Tibial artery (tissue), 4 donors: ENCODE data around the gene ADAT3.

Experiments
- DNase-seq, 2 donors: peaks; one replicate each; pipeline ENCODE4 v3.0.0-alpha.2; 2019
- H3K27ac ChIP-seq, 2 donors: fragments of 200-600 bp; sonication (generic) in 1 of 2; 1 replicate in 1 of 2; 2 replicates in 1 of 2; pipeline ENCODE4 v1.5.1; 2018 to 2019; ENCODE audit warnings: mild to moderate bottlenecking in 1 of 2
- H3K27me3 ChIP-seq, 2 donors: fragments of 200-600 bp; sonication (generic) in 1 of 2; one replicate each; pipeline versions ENCODE4 v1.5.1 to v1.6.0; 2016 to 2019
- H3K36me3 ChIP-seq, 3 donors: fragments of 200-600 bp; sonication (generic) in 2 of 3; one replicate each; pipeline ENCODE4 v1.5.1; 2016 to 2019; ENCODE audit warnings: mild to moderate bottlenecking in 2 of 3
- H3K4me1 ChIP-seq, 4 donors: fragments of 200-600 bp; sonication (generic) in 2 of 4; 1 replicate in 3 of 4; 2 replicates in 1 of 4; pipeline ENCODE4 v1.5.1; 2016 to 2019
- H3K4me3 ChIP-seq, 2 donors: fragments of 200-600 bp; sonication (generic) in 1 of 2; 1 replicate in 1 of 2; 2 replicates in 1 of 2; pipeline ENCODE4 v1.5.1; 2018 to 2019; ENCODE audit warnings: mild to moderate bottlenecking in 2 of 2
- H3K9me3 ChIP-seq, 3 donors: fragments of 200-600 bp; sonication (generic) in 1 of 3; one replicate each; pipeline ENCODE4 v1.5.1; 2016 to 2019
- intact Hi-C: fragments of 100-400 bp; cut with DNase I; formaldehyde crosslinking; loops from one replicate; pipeline ENCODE4 v1.15.0; 2023; ENCODE audit warnings: low total_unique reads
- TF ChIP-seq, protein P1 (sequence below), 2 experiments: fragments of 200-600 bp in 1 of 2; fragments of 450-650 bp in 1 of 2; IDR thresholded peaks; one replicate each; pipeline ENCODE4 v1.5.1; 2017 to 2019; ENCODE audit warnings: antibody characterized with exemption in 2 of 2, mild to moderate bottlenecking in 1 of 2, moderate library complexity in 1 of 2

ADAT3 gene

DNA sequence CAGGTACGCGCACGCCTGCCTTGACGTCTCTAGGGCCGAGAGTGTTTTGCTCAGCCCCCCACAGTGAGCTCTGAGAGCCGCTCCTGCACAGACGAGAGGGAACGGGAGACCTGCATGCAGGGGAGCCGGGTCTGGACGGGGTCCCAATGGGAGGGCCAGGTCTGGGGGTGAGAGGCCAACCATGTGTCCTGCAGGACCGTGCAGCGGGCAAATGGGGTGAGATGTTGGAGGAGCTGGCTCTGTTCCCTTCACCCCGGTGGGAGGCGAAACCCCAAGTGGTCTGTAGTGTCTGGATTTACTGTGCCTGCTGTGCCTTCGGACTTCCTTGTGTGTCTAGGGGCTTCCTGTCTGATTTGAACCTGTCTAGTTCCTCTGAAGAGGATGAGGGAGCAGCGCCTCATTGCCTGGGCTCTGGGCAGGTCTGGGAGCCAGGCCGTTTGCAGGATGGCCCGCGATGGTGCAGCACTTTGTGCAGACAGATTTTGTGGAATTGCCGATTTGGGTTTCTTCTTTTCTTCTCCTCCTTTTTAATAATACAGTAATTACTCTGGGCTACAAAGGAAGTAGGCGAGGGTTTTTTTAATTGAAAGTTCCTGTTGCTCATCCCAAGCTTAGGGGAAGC, 37.8 kb downstream of the ADAT3 start:
- no peaks in the 10 kb centered on the region for H3K27me3 ChIP-seq
- no peak for DNase-seq
- H3K27ac ChIP-seq: peak overlapping the region; percentile 97 to 99
- H3K36me3 ChIP-seq: no peaks in the 10 kb centered on the region
- no peaks in the 10 kb centered on the region for H3K9me3 ChIP-seq
- intact Hi-C loops: no loop called here
- TF ChIP-seq, protein P1, sequence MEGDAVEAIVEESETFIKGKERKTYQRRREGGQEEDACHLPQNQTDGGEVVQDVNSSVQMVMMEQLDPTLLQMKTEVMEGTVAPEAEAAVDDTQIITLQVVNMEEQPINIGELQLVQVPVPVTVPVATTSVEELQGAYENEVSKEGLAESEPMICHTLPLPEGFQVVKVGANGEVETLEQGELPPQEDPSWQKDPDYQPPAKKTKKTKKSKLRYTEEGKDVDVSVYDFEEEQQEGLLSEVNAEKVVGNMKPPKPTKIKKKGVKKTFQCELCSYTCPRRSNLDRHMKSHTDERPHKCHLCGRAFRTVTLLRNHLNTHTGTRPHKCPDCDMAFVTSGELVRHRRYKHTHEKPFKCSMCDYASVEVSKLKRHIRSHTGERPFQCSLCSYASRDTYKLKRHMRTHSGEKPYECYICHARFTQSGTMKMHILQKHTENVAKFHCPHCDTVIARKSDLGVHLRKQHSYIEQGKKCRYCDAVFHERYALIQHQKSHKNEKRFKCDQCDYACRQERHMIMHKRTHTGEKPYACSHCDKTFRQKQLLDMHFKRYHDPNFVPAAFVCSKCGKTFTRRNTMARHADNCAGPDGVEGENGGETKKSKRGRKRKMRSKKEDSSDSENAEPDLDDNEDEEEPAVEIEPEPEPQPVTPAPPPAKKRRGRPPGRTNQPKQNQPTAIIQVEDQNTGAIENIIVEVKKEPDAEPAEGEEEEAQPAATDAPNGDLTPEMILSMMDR (IDR thresholded peaks at IDR 0.05): no peak
- peaks cover 4 to 45% (median 27%) of the 10 kb centered on the region in 4 donors for H3K4me1 ChIP-seq
- peak overlapping the region; percentile 83 for H3K4me3 ChIP-seq

DNA sequence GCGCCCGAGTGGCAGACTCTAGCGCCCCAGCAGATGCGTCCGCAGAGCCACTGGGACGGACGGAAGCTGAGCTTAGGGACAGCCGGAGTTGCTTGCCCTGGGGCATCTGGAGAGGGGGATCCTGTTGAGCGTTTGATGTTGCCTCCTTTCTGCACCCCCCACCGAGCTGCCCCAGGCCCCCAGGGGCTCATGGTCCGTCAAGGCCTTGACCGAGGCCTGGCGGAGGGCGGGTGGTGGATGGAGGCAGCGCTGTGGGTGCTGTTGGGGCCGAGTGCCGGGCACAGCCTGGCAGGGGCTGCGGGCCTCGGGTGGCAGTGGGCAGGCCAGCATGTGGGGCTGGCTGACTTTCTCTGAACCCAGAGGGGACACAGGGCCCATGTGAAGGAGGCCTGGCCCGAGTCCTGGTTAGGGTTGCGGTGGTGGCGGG, 38.5 kb downstream of the ADAT3 start:
- Histone ChIP-seq H3K9me3 (no peaks in the 10 kb centered on the region), H3K27ac (no peak overlapping the region), H3K4me1 (peaks cover 4 to 45% (median 27%) of the 10 kb centered on the region in 4 donors), H3K36me3 (peaks cover 0 to 2% (median 0%) of the 10 kb centered on the region in 3 donors), H3K27me3 (no peaks in the 10 kb centered on the region), H3K4me3 (no peak overlapping the region)
- intact Hi-C loops: no loop called here
- TF ChIP-seq, protein P1 (IDR thresholded peaks at IDR 0.05): no peak
- no peak for DNase-seq

DNA sequence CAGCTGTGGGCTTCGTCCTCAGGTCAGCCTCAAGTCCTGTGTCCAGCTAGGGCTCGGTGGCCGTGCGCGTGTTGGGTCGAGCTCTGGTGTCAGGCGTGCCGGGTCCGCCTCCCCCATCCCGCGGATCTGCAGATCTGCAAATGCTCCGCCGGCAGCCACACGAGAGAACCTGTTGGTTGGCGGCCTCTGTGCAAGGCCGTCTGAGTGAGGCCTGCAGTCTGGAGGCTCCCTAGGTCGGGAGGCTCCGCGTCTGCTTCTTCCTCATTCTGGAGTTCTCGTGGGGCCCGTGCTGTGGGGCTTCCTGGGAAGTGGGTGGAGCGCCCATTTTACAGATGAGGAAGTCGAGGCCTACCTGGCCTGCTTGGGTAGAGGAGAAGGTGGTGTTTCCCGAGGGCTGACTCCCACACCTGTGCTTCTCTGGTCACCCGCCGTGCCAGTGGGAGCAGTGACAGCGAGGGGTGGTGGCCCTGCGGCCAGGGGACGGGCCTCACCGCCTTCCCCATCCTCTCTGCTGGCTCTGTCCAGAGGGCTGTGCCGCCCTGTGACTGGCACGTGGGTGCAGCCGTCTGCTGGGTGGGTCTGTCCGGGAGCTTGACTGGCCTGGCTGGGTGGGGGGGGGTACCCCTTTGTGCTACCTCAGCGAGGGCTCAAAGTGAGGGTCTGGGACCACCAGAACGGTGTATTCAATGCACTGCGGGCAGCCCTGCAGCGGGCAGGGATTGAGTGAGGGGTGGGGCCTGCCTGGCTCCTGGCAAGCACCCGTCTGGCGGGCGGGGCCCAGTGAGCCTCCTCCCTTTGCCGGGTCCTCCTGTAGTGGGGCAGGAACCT, 39.1 kb downstream of the ADAT3 start:
- Histone ChIP-seq H3K27me3 (no peaks in the 10 kb centered on the region), H3K36me3 (peaks cover 0 to 6% (median 0%) of the 10 kb centered on the region in 3 donors), H3K9me3 (no peaks in the 10 kb centered on the region), H3K4me3 (no peak overlapping the region), H3K27ac (no peak overlapping the region), H3K4me1 (peaks cover 4 to 43% (median 26%) of the 10 kb centered on the region in 4 donors)
- TF ChIP-seq, protein P1 (IDR thresholded peaks at IDR 0.05): no peak
- DNase-seq: no peak
- intact Hi-C loops: no loop called here

DNA sequence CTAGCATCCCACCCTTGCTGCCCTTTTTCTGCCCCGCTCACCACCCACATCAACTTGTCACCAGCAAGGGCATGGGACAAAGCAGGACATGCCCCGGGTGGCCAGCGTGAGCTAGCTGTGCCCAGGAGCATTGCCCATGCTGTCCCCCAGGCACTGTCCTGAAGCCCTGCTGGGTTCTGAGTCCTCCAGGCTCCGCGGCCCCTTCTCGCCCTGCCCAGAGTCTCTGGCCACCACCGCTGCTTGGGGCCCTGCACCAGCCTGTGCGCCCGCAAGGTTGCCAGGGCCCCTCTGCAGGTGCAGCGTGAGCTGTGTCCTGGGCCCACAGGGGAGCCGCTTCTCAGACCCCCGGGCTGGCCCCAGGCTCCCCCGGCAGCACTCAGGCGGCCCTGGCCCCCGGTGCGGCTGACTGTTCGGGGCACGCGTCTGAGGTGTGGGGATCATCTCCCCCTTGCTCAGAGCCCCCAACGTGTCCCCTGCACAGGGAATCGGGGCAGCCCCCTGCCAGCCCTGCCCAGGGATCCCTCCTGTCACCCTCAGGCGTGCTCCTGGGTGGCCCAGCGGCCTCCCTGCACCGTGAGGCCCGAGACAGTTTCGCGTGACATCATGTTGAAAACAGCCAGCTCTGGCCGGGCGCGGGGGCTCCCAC, 39.8 kb downstream of the ADAT3 start:
- Histone ChIP-seq H3K9me3 (no peaks in the 10 kb centered on the region), H3K27ac (no peak overlapping the region), H3K27me3 (no peaks in the 10 kb centered on the region), H3K36me3 (peaks cover 0 to 14% (median 0%) of the 10 kb centered on the region in 3 donors), H3K4me3 (no peak overlapping the region), H3K4me1 (peaks cover 4 to 36% (median 20%) of the 10 kb centered on the region in 4 donors)
- intact Hi-C loops: no loop called here
- TF ChIP-seq, protein P1 (IDR thresholded peaks at IDR 0.05): no peak
- no peak for DNase-seq

DNA sequence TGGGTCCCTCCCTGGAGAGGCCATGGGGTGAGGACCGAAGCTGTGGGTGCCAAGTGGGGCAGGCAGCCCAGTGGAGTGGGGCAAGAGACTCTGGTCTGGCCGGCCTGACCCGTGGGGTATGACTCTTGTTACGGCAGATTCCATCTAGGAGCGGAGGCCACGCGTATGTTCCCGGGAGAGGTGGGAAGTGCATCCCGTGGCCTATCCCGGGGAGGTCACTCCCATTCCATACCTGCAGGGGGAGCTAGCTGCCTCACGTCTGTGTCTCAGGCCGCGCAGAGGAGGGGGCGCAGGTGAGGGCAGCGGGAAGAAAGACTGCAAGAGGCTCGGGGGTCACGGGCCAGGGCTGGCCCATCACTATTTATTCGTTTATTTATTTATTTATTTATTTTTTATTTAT, 40.7 kb downstream of the ADAT3 start:
- TF ChIP-seq, protein P1 (IDR thresholded peaks at IDR 0.05): peak; percentile 31 to 46
- Histone ChIP-seq H3K27ac (no peak overlapping the region), H3K9me3 (no peaks in the 10 kb centered on the region), H3K4me1 (peaks cover 4 to 35% (median 20%) of the 10 kb centered on the region in 4 donors), H3K36me3 (peaks cover 0 to 20% (median 0%) of the 10 kb centered on the region in 3 donors), H3K4me3 (no peak overlapping the region), H3K27me3 (no peaks in the 10 kb centered on the region)
- intact Hi-C loops: no loop called here
- no peak for DNase-seq
